Activated T-helper 1 cell treated with anti-CD3 and anti-CD28 coated beads, Interleukin-12 subunit alpha, Interleukin-12 subunit beta, Interleukin-2, Interleukin-4 antibody, amounts not matched to agents 30 ng/mL and 10 ng/mL and 1 ng/mL, durations not matched to agents 14 hours and 24 hours and 36 hours (primary cell): ENCODE results near the gene GMEB1. TPM values are rescaled to one million over a fixed set of nuclear protein-coding genes. Genes with fewer than 3 reads are reported as not detected.
"Not testable (repeated sequence)": the region's sequence is repeated elsewhere in the genome, so short reads cannot be mapped to it uniquely, and the experiment has no call there.

ENCODE experiments used
- DNase-seq: peaks from one replicate; pipeline ENCODE4 v3.0.0; 2021; ENCODE audit warnings: low spot score
- H3K27ac Mint-ChIP-seq: one replicate; pipeline ENCODE4 v1.8.0; 2021; ENCODE audit warnings: mild to moderate bottlenecking, mixed read lengths
- H3K27me3 Mint-ChIP-seq: one replicate; pipeline ENCODE4 v1.8.0; 2022; ENCODE audit warnings: mild to moderate bottlenecking, moderate library complexity, mixed read lengths; ENCODE audit not compliant: insufficient read depth
- H3K36me3 Mint-ChIP-seq: one replicate; pipeline ENCODE4 v1.8.0; 2021; ENCODE audit warnings: low read depth, mixed read lengths
- H3K4me1 Mint-ChIP-seq: one replicate; pipeline ENCODE4 v1.8.0; 2021; ENCODE audit warnings: low read depth, mixed read lengths
- H3K4me3 Mint-ChIP-seq: one replicate; pipeline ENCODE4 v1.8.0; 2021; ENCODE audit warnings: mild to moderate bottlenecking, moderate library complexity, mixed read lengths
- H3K9me3 Mint-ChIP-seq: one replicate; pipeline ENCODE4 v1.8.0; 2021; ENCODE audit warnings: mixed read lengths
- intact Hi-C: fragments of 100-400 bp; cut with micrococcal nuclease; formaldehyde crosslinking; loops from one replicate; pipeline ENCODE4 v1.15.1; 2024
- total RNA-seq: library from RNA; stranded (reverse); gene quantifications from 2 replicates; pipeline ENCODE4 v1.2.3, GENCODE V29; 2022

Gene GMEB1
- total RNA-seq, 1 donor from 2014 or later, result 27.2 TPM

DNA sequence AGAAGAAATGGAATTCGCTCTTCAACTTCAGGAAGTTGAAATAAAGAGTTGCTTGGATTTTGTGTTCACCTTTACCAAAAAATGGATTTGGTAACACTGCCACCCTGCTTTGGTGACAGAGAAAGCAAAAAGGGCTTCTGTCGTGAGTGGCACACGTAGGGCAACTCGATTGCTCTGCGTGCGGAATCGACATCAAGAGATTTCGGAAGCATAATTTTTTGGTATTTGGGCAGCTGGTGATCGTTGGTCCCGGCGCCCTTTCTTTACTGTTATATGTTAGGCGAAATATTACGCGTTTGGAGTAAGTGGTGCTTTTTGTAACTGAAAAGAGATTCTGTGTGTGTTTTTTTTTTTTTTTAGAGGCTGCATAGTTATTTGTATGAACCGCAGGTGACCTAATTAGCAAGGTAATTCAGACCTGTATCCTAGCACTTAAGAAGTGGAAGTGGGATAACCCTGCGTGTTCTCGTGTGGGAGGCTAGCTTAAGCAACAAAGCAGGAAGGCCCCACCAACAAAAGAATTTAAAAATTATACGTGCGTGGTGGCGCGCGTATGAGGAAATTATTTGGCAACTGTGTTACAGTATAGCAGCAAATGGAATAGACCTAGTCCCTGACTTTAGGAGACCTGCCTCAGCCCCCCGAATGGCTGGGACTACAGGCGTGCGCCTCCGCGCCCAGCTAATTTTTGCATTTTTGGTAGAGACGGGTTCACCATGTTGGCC is 19.9 kb upstream of the GMEB1 start, which contains the start of gene RNU11:
Gene RNU11 (plus strand): TSS at position 127 of the 725 bp plus-strand sequence.
- peak; percentile 86 for DNase-seq
- peaks cover 2% of the 10 kb centered on the region for H3K27me3 Mint-ChIP-seq
- peak within 1 kb of the TSS; percentile 92 for H3K4me3 Mint-ChIP-seq
- H3K4me1 Mint-ChIP-seq, result peaks cover 31% of the 10 kb centered on the region
- intact Hi-C loops, result loop anchor here (1.0 to 10.0 kb wide), 8 partner anchors 20 to 564 kb away; partner anchors contain the start of genes EYA3, GMEB1, MED18 and TRNAU1AP
- no peaks in the 10 kb centered on the region for H3K9me3 Mint-ChIP-seq
- H3K36me3 Mint-ChIP-seq, result peaks cover 3% of the 10 kb centered on the region
- H3K27ac Mint-ChIP-seq, result peak within 1 kb of the TSS; percentile 100

DNA sequence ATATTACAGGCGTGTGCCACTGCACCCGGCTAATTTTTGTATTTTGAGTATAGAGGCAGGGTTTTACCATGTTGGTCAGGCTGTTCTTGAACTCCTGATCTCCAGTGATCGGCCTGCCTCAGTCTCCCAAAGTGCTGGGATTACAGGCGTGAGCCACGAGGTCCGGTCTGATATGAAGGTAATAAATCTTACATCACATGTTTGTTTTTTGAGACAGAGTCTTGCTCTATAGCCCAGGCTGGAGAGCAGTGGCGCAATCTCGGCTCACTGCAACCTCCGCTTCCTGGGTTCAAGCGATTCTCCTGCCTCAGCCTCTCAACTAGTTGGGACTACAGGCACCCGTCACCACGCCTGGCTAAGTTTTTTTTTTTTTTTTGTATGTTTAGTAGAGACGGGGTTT is 15.5 kb upstream of the GMEB1 start:
- peaks cover 11% of the 10 kb centered on the region for H3K4me1 Mint-ChIP-seq
- DNase-seq, H3K4me3 Mint-ChIP-seq, H3K27me3 Mint-ChIP-seq, H3K36me3 Mint-ChIP-seq, H3K9me3 Mint-ChIP-seq, intact Hi-C loops, H3K27ac Mint-ChIP-seq: not testable (repeated sequence)

GRCh38 chr1:28653870-28654269 is 14.7 kb upstream of the GMEB1 start:
- intact Hi-C loops, H3K36me3 Mint-ChIP-seq, H3K4me1 Mint-ChIP-seq, H3K27me3 Mint-ChIP-seq, H3K9me3 Mint-ChIP-seq, H3K27ac Mint-ChIP-seq, DNase-seq, H3K4me3 Mint-ChIP-seq: not testable (repeated sequence)

DNA sequence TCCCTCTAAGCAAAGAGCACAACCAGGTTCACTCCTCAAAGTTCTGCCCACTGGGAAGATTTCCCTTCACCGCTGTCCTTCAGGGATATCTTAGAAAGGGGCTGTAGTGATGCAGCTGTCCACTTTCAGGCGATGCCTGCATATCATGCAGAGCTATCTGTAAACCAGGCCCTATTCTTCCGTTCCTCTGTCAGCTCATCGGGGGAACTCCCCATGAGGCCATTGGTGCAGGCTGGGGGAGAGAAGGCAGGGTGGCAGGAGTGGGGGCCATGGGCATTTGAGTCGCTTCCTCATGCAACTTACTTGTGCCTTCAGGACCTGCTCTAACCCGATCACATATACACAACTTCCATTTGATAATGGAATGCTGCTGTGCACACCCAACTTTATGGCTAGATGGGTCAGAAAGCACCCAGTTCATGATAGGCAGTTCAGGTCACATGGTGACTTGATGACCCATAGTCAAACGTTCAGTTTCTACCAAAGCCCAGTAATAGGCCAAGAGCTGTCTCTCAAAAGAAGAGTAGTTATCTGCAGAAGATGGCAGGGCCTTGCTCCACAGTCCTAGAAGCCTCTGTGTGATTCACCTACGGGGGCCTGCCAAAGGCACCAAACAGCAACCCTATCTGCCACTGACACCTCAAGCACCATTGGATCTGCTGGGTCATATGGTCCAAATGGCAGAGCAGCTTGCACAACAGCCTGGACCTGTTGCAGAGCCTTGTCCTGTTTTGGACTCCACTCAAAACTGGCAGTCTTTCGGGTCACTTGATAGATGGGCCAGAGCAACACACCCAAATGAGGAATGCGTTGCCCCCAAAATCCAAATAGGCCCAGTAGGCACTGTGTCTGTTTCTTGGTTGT is 12.9 kb upstream of the GMEB1 start:
- H3K27ac Mint-ChIP-seq, intact Hi-C loops, H3K27me3 Mint-ChIP-seq, H3K36me3 Mint-ChIP-seq, H3K9me3 Mint-ChIP-seq, DNase-seq, H3K4me3 Mint-ChIP-seq, H3K4me1 Mint-ChIP-seq: not testable (repeated sequence)

DNA sequence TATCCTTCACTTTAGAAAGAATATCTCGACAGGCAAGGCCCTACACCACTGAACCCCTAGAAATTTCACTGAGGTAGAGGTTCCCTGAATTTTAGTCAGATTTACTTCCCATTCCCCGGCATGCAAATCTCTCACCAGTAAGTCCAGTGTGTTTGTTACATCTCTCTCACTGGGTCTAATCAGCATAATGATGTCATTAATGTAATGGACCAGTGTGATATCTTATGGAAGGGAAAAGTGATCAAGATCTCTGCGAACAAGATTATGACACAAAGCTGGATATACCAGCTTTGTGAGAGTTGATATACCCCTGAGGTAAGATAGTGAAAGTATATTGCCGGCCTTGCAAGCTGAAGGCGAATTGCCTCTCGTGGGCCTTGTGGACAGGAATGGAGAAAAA is 12.2 kb upstream of the GMEB1 start:
- no peak overlapping the region for H3K27ac Mint-ChIP-seq

GRCh38 chr1:28663871-28664470 is 4.6 kb upstream of the GMEB1 start:
- H3K4me3 Mint-ChIP-seq, result no peak overlapping the region
- H3K4me1 Mint-ChIP-seq, result peaks cover 11% of the 10 kb centered on the region
- no peaks in the 10 kb centered on the region for H3K36me3 Mint-ChIP-seq
- H3K27me3 Mint-ChIP-seq, result no peaks in the 10 kb centered on the region
- intact Hi-C loops, result no loop called here
- no peaks in the 10 kb centered on the region for H3K9me3 Mint-ChIP-seq
- no peak for DNase-seq
- H3K27ac Mint-ChIP-seq, result no peak overlapping the region

More for the DNA sequence above, 12.2 kb upstream of the GMEB1 start:
- intact Hi-C loops, result no loop called here
- no peaks in the 10 kb centered on the region for H3K36me3 Mint-ChIP-seq
- no peak for DNase-seq
- H3K27me3 Mint-ChIP-seq, result peaks cover 2% of the 10 kb centered on the region
- no peaks in the 10 kb centered on the region for H3K4me1 Mint-ChIP-seq
- H3K4me3 Mint-ChIP-seq, result no peak overlapping the region
- no peaks in the 10 kb centered on the region for H3K9me3 Mint-ChIP-seq

DNA sequence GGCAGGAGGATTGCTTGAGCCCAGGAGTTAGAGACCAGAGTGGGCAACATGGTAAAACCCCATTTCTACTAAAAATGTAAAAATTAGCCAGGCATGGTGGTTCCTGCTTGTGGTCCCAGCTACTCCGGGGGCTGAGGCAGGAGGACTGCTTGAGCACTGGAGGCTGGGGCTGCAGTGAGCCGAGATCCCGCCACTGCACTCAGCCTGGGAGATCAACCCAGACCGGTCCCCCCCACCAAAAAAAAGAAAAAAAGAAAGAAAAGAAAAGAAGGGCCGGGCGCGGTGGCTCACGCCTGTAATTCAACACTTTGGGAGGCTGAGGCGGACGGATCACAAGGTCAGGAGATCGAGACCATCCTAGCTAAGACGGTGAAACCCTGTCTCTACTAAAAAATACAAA is 1.8 kb upstream of the GMEB1 start:
- intact Hi-C loops, result loop anchor here (5.0 kb wide), 1 partner anchor 220 kb away; no protein-coding TSS in a partner anchor
- H3K27ac Mint-ChIP-seq, result no peak overlapping the region
- H3K4me1 Mint-ChIP-seq, result peaks cover 11% of the 10 kb centered on the region
- DNase-seq, result no peak
- peak overlapping the region; percentile 33 for H3K4me3 Mint-ChIP-seq
- no peaks in the 10 kb centered on the region for H3K9me3 Mint-ChIP-seq
- no peaks in the 10 kb centered on the region for H3K36me3 Mint-ChIP-seq
- no peaks in the 10 kb centered on the region for H3K27me3 Mint-ChIP-seq

DNA sequence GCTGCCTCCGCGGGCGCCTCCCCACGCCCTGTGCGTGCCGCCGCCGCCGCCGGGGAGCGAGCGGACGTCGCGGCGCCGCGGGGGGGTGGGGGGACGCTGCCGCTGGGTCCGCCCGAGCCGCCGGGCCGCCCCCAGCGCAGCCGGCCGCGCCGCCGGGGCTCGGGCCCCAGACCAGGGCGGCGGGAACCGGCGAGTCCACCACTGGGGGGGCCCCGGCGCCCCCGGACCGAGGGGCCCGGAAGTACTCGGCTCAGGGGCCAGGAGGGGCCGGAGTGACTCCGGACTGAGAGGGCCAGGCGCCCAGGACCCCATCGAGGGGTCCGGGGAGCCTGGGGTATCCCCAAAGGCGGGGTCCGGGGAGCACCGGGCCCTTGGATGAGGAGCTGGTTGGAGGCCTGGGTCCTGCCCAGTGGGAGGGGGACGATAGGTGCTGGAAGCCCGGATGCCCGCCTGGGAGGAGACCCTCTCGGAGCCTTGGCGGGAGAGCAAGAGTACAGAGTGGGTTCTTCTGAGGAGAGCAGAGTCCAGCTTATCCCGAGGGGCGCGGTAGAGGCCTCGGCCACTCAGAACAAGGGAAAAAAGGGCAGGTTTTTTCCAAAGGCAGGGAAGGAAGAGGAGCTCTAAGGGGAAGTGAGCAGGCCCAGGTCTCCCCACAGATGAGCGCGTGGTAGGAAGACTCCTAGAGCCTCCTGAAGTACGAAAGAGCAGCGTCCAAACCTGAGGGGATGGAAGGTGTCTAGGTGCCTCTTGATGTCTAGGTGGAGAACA is 556 bp downstream of the GMEB1 start:
- peaks cover 3% of the 10 kb centered on the region for H3K36me3 Mint-ChIP-seq
- peak overlapping the region; percentile 90 for H3K4me3 Mint-ChIP-seq
- DNase-seq, result peak; percentile 22
- intact Hi-C loops, result loop anchor here (1.0 to 5.0 kb wide), 6 partner anchors 21 to 512 kb away; partner anchors contain the start of genes RNU11, SRSF4, TAF12 and YTHDF2
- H3K9me3 Mint-ChIP-seq, result no peaks in the 10 kb centered on the region
- peaks cover 11% of the 10 kb centered on the region for H3K4me1 Mint-ChIP-seq
- H3K27ac Mint-ChIP-seq, result peak overlapping the region; percentile 98
- no peaks in the 10 kb centered on the region for H3K27me3 Mint-ChIP-seq

- Mint-ChIP-seq H3K4me3 (no peak overlapping the region), H3K27ac (no peak overlapping the region)
These were observed 2.7 kb downstream of the GMEB1 start for GRCh38 chr1:28671254-28671780.

GRCh38 chr1:28672971-28673370 is 4.4 kb downstream of the GMEB1 start:
- H3K9me3 Mint-ChIP-seq, H3K4me1 Mint-ChIP-seq, H3K4me3 Mint-ChIP-seq, H3K36me3 Mint-ChIP-seq, DNase-seq, H3K27ac Mint-ChIP-seq, intact Hi-C loops, H3K27me3 Mint-ChIP-seq: not testable (repeated sequence)

More at GRCh38 chr1:28671254-28671780, 2.7 kb downstream of the GMEB1 start:
- intact Hi-C loops, result no loop called here
- H3K9me3 Mint-ChIP-seq, result no peaks in the 10 kb centered on the region
- peaks cover 7% of the 10 kb centered on the region for H3K36me3 Mint-ChIP-seq
- peaks cover 6% of the 10 kb centered on the region for H3K4me1 Mint-ChIP-seq
- no peak for DNase-seq
- H3K27me3 Mint-ChIP-seq, result no peaks in the 10 kb centered on the region

GRCh38 chr1:28675924-28676257 is 7.3 kb downstream of the GMEB1 start:
- no peak overlapping the region for H3K27ac Mint-ChIP-seq
- H3K4me3 Mint-ChIP-seq, result no peak overlapping the region
- H3K9me3 Mint-ChIP-seq, result no peaks in the 10 kb centered on the region
- no peaks in the 10 kb centered on the region for H3K4me1 Mint-ChIP-seq
- DNase-seq, result no peak
- peaks cover 7% of the 10 kb centered on the region for H3K36me3 Mint-ChIP-seq
- peaks cover 3% of the 10 kb centered on the region for H3K27me3 Mint-ChIP-seq
- intact Hi-C loops, result no loop called here

DNA sequence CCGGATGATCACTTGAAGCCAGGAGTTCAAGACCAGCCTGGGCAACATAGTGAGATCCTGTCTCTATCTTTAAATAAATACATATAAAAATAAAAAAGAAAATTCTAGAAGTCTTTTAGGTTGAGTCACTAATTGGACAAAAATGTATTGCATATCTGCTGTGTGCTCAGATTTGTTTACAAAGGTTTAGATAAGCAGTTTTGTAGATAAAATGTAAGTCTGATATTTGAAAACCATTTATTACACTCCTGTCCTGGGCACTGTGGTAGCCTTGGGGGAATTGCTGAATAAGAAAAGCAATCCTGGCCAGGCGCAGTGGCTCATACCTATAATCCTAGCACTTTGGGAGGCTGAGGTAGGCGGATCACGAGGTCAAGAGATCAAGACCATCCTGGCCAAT is 11.6 kb downstream of the GMEB1 start:
- H3K4me3 Mint-ChIP-seq, result no peak overlapping the region
- peaks cover 3% of the 10 kb centered on the region for H3K27me3 Mint-ChIP-seq
- H3K9me3 Mint-ChIP-seq, result no peaks in the 10 kb centered on the region
- H3K27ac Mint-ChIP-seq, result no peak overlapping the region
- no peak for DNase-seq
- intact Hi-C loops, result no loop called here
- peaks cover 22% of the 10 kb centered on the region for H3K36me3 Mint-ChIP-seq
- no peaks in the 10 kb centered on the region for H3K4me1 Mint-ChIP-seq
